ENCODE measurements around the gene CTNNBL1.

The CTNNBL1 gene

DNA sequence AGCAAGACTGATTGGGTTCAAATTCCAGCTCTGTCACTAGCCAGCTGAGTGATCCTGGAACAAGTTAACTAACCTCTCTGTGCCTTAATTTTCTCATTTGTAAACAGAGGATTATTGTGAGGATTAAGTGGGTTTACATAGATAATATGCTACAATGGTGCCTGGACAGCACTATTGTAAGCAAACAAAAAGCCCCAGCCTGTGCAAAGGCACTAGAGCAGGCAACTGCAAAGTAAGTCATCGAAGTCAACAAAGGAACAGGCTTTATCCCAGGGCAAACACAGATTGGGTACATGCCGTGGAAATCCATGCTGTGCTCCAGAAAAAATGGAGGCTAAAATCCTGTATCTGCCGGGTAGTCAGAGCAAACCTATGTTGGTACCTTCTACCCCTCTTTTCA, 43.2 kb upstream of the CTNNBL1 start:
- Histone ChIP-seq H3K36me3 (ENCODE audit: control insufficient read depth, insufficient read depth, low read length) (no peaks in the 10 kb centered on the region), H3K4me3 (replicated peaks; ENCODE audit: low read depth, low read length) (no peak overlapping the region), H3K27me3 (replicated peaks; ENCODE audit: control insufficient read depth, insufficient read depth, low read length) (peaks cover 2% of the 10 kb centered on the region; the same call in 1 of the 2 replicates)
- TF ChIP-seq, protein P1, sequence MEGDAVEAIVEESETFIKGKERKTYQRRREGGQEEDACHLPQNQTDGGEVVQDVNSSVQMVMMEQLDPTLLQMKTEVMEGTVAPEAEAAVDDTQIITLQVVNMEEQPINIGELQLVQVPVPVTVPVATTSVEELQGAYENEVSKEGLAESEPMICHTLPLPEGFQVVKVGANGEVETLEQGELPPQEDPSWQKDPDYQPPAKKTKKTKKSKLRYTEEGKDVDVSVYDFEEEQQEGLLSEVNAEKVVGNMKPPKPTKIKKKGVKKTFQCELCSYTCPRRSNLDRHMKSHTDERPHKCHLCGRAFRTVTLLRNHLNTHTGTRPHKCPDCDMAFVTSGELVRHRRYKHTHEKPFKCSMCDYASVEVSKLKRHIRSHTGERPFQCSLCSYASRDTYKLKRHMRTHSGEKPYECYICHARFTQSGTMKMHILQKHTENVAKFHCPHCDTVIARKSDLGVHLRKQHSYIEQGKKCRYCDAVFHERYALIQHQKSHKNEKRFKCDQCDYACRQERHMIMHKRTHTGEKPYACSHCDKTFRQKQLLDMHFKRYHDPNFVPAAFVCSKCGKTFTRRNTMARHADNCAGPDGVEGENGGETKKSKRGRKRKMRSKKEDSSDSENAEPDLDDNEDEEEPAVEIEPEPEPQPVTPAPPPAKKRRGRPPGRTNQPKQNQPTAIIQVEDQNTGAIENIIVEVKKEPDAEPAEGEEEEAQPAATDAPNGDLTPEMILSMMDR (IDR thresholded peaks at IDR 0.05; ENCODE audit: insufficient read depth, low read length, poor library complexity, severe bottlenecking), result no peak
- no peak for DNase-seq (ENCODE audit: extremely low read depth, insufficient read length)

DNA sequence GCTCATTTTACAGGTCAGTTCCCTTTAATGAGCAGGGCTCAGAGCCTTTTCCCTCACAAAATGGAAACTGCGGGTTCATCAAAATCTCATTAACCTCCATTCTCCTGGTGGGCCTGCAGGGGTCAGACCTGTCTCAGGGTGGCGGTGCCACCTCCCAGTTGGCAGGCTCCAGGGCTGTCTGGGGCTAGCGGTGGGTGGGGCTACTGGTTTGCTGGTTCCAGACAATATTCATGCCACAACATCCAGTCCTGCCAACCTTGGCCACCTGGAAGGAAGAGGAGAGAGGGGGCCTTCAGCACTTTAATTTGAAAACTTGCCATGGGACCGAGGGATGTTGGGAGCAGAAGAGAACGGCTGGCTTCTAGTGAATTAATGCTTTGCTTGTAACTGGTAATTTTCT, 41.9 kb upstream of the CTNNBL1 start:
- TF ChIP-seq, protein P1 (IDR thresholded peaks at IDR 0.05; ENCODE audit: insufficient read depth, low read length, poor library complexity, severe bottlenecking), result peak; percentile 59
- H3K36me3 ChIP-seq (ENCODE audit: control insufficient read depth, insufficient read depth, low read length), result no peaks in the 10 kb centered on the region
- H3K27me3 ChIP-seq (replicated peaks; ENCODE audit: control insufficient read depth, insufficient read depth, low read length), result peaks cover 2% of the 10 kb centered on the region
- H3K4me3 ChIP-seq (replicated peaks; ENCODE audit: low read depth, low read length), result no peak overlapping the region
- DNase-seq (ENCODE audit: extremely low read depth, insufficient read length), result peak; percentile 30

DNA sequence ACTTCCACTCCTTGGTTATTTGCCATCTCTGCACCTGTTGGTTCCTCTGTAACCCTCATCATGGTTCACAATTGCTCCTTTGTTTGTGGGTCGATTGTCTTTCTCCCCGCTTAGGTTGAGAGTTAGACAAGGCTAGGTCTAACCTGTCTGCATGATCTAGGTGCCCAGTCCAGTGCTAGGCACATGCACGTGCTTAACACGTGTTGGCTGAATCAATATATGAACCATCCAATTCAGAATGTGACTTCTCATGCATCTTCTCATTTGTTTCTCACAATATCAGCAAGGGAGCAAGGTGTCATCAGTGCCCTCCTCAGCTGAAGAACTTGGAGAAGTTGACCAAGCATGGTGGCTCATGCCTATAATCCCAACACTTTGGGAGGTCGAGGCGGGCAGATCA, 36.9 kb upstream of the CTNNBL1 start:
- TF ChIP-seq, protein P1 (IDR thresholded peaks at IDR 0.05; ENCODE audit: insufficient read depth, low read length, poor library complexity, severe bottlenecking), result no peak
- no peaks in the 10 kb centered on the region for H3K36me3 ChIP-seq (ENCODE audit: control insufficient read depth, insufficient read depth, low read length)
- DNase-seq (ENCODE audit: extremely low read depth, insufficient read length), result no peak
- no peaks in the 10 kb centered on the region; the same call in 1 of the 2 replicates for H3K27me3 ChIP-seq (replicated peaks; ENCODE audit: control insufficient read depth, insufficient read depth, low read length)
- H3K4me3 ChIP-seq (replicated peaks; ENCODE audit: low read depth, low read length), result no peak overlapping the region

DNA sequence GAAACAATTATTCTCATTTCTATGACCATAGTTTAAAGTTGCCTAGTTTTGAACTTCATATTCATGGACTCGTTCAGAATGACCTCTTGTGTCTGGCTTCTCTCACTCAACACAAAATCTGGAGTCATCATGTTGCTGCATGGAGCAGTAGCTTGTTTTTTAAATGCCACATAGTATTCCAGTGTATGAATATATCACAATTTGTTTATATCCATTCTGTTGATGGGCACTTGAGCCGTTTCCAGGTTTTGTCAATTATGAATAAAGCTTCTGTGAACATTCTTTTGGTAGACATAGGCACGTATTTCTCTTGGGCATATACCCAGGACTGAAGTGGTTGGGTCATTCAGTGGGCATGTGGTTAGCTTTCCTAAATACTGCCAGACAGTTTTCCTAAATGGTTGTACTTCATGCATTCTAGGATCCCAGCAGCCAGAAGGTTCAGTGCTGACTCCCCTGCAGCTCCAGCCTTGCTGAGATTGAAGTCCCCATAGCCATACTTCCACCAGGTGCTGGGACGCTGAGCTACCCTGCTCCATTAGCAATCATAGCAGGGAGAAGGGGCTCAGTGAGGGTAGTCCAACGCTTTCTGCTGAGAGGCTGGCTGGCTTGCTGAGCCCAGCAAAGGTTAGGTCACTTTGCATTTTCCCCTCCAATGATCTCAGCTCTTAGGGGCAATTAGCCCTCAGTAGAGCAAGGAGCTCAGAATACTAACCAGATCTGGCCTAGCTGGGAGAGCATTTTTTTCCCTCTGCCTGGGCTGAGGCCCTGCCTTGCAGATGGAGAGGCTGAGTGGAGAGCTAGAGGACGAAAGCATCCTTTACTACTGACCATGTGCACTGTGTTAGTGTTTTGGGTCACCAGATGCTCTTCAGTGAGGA, 35.7 kb upstream of the CTNNBL1 start:
- H3K27me3 ChIP-seq (replicated peaks; ENCODE audit: control insufficient read depth, insufficient read depth, low read length), result no peaks in the 10 kb centered on the region; the same call in 1 of the 2 replicates
- TF ChIP-seq, protein P1 (IDR thresholded peaks at IDR 0.05; ENCODE audit: insufficient read depth, low read length, poor library complexity, severe bottlenecking), result no peak
- no peak for DNase-seq (ENCODE audit: extremely low read depth, insufficient read length)
- H3K36me3 ChIP-seq (ENCODE audit: control insufficient read depth, insufficient read depth, low read length), result no peaks in the 10 kb centered on the region
- H3K4me3 ChIP-seq (replicated peaks; ENCODE audit: low read depth, low read length), result no peak overlapping the region

DNA sequence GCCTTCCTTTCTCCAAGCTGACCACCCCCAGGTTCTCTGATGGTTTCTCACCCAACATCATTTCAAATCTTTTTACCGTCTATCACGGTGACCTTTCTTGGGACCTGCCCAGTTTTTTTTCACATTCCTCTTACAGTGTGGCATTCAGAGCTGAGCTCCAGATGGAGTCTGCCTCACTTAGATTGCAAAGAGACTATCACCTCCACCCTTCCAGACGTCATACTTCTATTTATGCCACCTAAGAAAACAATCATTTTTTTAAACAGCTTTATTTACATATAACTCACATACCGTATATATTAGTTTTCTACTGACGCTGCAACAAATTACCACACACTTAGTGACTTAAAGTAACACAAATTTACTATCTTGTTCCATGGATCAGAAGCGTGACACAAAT, 32.3 kb upstream of the CTNNBL1 start:
- DNase-seq (ENCODE audit: extremely low read depth, insufficient read length), result no peak
- TF ChIP-seq, protein P1 (IDR thresholded peaks at IDR 0.05; ENCODE audit: insufficient read depth, low read length, poor library complexity, severe bottlenecking), result no peak
- H3K27me3 ChIP-seq (replicated peaks; ENCODE audit: control insufficient read depth, insufficient read depth, low read length), result no peaks in the 10 kb centered on the region; the same call in 1 of the 2 replicates
- no peaks in the 10 kb centered on the region for H3K36me3 ChIP-seq (ENCODE audit: control insufficient read depth, insufficient read depth, low read length)
- no peak overlapping the region for H3K4me3 ChIP-seq (replicated peaks; ENCODE audit: low read depth, low read length)

Measured in GM06990 (cell line).